AML-193 (cell line): ENCODE results near the gene TTC21B.
"Not testable (repeated sequence)": the region's sequence is repeated elsewhere in the genome, so short reads cannot be mapped to it uniquely, and the experiment has no call there.

Source experiments
- DNase-seq, 2 experiments: peaks; one replicate each; lab custom pipeline; 2025; lab: John Stamatoyannopoulos, UW

Gene TTC21B

GRCh38 chr2:165886487-165887146, 67.0 kb downstream of the TTC21B start:
- DNase-seq, result no peak

- DNase-seq, result peak; percentile 75 to 88
Measured at GRCh38 chr2:165877565-165878550, 75.7 kb downstream of the TTC21B start.

- DNase-seq, result no peak
Measured at GRCh38 chr2:165876712-165877111, 76.9 kb downstream of the TTC21B start.

GRCh38 chr2:165876269-165876668, 77.3 kb downstream of the TTC21B start:
- DNase-seq, result no peak

GRCh38 chr2:165874445-165875039, 79.0 kb downstream of the TTC21B start:
- peak; percentile 76 to 80 for DNase-seq

- DNase-seq, result no peak
Measured at GRCh38 chr2:165872101-165872791, 81.3 kb downstream of the TTC21B start.

GRCh38 chr2:165871025-165871424, 82.6 kb downstream of the TTC21B start:
- DNase-seq, result no peak

- no peak for DNase-seq
Measured at GRCh38 chr2:165870346-165870745, 83.2 kb downstream of the TTC21B start.

GRCh38 chr2:165868211-165868610, 85.4 kb downstream of the TTC21B start:
- DNase-seq, result no peak

GRCh38 chr2:165864296-165864695, 89.3 kb downstream of the TTC21B start:
- DNase-seq, result no peak

GRCh38 chr2:165863810-165864261, 89.7 kb downstream of the TTC21B start:
- DNase-seq, result no peak

- not testable (repeated sequence) for DNase-seq
Measured at GRCh38 chr2:165861083-165861482, 92.5 kb downstream of the TTC21B start.

- not testable (repeated sequence) for DNase-seq
Measured at GRCh38 chr2:165859723-165860122, 93.9 kb downstream of the TTC21B start.

- no peak for DNase-seq
Measured at GRCh38 chr2:165857876-165858275, 95.7 kb downstream of the TTC21B start.

- no peak for DNase-seq
Measured at GRCh38 chr2:165852394-165852793, 101.2 kb downstream of the TTC21B start.

GRCh38 chr2:165847001-165847400, 106.6 kb downstream of the TTC21B start:
- no peak for DNase-seq

GRCh38 chr2:165846056-165846455, 107.5 kb downstream of the TTC21B start:
- no peak for DNase-seq

GRCh38 chr2:165844216-165844615, 109.4 kb downstream of the TTC21B start:
- no peak for DNase-seq

GRCh38 chr2:165843351-165843750, 110.2 kb downstream of the TTC21B start:
- DNase-seq, result no peak

- DNase-seq, result no peak
Measured at GRCh38 chr2:165840333-165840958, 113.1 kb downstream of the TTC21B start.

GRCh38 chr2:165839610-165840009, 114.0 kb downstream of the TTC21B start:
- DNase-seq, result no peak
